NCI-H2171 (cell line): ENCODE data around the gene KIAA0825.
A peak's percentile ranks its signal among the peaks of the same experiment; 100 is the strongest.
"Not testable (repeated sequence)": the region's sequence is repeated elsewhere in the genome, so short reads cannot be mapped to it uniquely, and the experiment has no call there.

Experiments used
- DNase-seq: peaks from one replicate; lab custom pipeline; 2025; lab: John Stamatoyannopoulos, UW

Gene KIAA0825

DNA sequence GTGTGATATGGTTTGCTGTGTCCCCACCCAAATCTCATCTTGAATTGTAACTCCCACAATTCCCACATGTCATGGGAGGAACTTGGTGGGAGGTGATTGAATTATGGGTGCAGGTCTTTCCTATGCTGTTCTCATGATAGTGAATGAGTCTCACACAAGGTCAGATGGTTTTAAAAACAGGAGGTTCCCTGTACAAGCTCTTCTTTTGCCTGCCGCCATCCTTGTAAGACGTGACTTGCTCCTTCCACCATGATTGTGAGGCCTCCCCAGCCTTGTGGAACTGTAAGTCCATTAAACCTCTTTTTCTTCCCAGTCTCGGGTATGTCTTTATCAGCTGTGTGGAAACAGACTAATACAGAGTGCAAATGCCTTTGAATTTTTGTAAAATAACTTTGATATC is 447.3 kb downstream of the KIAA0825 start:
- DNase-seq: not testable (repeated sequence)

GRCh38 chr5:94170158-94170557 is 448.2 kb downstream of the KIAA0825 start:
- DNase-seq: not testable (repeated sequence)

DNA sequence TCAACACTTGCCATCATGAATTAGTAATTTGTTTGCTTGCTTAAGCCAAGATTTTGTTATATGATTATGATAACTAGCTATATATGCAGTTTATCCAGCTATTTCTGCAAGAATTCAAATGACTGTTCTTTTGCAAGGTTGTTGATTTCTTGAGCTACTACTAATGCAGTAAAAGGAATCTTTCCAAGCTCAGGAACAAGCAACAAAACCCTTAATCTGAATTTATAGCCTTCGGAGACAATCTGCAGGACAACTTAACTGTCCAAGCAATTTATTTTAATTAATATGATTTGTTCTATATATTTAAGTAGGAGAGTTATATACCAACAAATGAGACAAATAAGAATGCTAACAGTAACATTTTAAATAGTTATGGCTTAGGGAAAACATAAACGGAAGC is 450.3 kb downstream of the KIAA0825 start:
- no peak for DNase-seq

DNA sequence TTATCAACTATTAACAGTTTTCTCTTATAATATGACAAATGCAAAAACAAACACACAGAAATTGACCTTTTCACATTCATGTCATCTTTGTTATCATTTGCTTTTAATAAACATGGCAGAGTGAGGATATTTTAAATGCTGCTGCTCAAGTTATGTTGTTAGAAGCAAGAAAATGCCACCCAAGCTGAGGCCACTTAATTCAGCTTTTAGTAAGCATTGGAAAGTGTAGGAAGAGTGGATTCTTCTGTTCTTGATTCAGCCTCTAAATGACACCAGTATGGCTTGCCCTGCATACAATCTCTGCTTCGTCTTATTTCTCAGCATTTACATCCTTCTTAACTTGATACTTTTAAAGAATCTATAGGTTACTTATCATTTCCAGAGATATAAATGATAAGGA is 456.6 kb downstream of the KIAA0825 start:
- DNase-seq: no peak

DNA sequence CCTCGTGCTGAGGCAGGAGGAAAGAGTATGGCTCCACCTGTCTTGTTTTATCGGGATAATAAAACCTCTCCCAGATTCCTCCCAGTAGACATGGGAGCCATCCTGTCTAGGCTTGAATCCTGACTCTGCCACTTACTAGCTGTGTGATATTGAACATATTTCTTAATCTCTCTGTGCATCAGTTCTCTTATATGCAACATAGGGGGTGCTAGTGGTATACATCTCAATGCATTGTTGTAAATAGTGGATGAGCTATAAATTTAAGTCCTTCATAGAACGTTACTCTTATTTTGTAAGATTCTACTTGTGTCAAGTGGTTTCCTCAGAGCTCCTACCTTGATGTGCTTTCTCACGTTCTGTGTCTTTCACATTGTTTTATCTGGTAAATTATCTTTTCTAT is 459.3 kb downstream of the KIAA0825 start:
- no peak for DNase-seq

- no peak for DNase-seq
Observed at GRCh38 chr5:94157704-94158539, 460.5 kb downstream of the KIAA0825 start.

DNA sequence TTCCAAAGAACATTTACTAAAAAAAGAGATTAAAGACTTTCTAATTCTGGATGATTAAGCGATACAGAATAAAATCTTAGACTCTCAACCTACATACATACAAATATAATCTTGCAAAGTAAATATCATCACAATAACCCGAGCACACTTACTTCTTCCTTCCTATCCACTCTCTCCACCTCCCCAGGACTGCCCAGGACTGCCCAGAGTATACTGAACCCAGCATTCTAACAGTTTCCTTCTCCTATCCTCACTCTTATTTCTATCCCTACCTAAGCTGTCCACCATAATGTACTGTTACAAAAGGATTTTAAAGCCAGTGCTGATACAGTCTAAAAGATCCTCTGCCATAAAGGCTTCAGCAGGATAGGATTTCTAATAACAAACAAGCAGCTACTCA is 463.7 kb downstream of the KIAA0825 start:
- DNase-seq: no peak

- no peak for DNase-seq
Observed at GRCh38 chr5:94153736-94154450, 464.5 kb downstream of the KIAA0825 start.

GRCh38 chr5:94143621-94144020 is 474.8 kb downstream of the KIAA0825 start:
- not testable (repeated sequence) for DNase-seq

- DNase-seq: no peak
Observed at GRCh38 chr5:94140300-94140699, 478.1 kb downstream of the KIAA0825 start.

DNA sequence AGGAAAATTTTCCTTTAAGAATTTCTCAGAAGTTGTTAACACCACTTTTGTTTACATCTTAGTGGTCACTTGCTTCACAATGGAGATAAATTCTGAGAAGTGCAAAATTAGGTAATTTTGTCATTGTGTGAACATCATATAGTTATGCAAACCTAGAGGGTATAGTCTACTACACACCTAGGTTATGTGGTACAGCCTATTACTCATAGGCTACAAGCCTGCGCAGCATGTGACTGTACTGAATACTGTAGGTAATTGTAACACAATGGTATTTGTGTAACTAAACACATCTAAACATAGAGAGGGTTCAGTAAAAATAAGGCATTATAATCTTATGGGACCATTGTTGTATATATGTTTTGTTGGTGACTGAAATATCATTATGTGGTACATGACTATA is 488.3 kb downstream of the KIAA0825 start:
- DNase-seq: no peak

DNA sequence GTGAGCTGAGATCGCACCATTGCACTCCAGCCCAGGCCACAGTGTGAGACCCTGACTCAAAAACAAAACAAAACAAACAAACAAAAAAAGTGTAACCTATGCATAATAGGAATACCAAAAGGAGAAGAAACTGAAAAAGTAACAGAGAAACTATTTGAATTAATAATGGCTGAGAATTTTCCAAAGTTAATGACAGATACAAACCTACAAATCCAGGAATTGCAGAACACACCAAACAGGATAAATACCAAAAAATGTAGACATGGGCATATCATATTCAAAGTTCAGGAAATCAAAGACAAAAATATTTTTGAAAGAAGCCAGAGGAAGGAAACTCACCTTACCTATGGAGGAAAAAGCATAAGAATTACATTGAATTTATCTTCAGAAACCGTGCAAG is 493.3 kb downstream of the KIAA0825 start:
- DNase-seq: no peak

- not testable (repeated sequence) for DNase-seq
Observed at GRCh38 chr5:94116317-94116716, 502.1 kb downstream of the KIAA0825 start.

DNA sequence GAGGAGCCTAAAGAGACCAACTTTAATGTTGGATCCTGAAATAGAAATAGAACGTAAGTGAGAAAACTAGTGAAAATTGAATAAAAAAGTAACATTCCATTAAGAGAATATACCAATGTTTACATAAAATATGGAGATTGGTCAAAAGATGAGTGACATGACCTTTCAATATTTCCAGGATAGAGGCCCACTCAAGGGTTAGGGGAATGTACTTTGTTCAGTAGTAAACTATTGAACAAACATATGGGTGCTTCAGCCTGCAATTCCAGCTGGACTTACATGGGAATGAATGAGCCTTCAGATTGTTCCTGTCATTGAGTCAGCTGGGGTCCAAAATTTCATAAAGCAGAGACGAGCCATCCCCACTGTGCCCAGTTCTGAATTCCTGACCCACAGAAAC is 505.3 kb downstream of the KIAA0825 start:
- DNase-seq: no peak

- DNase-seq: peak; percentile 81
Observed at GRCh38 chr5:94111209-94112004, 507.0 kb downstream of the KIAA0825 start.

DNA sequence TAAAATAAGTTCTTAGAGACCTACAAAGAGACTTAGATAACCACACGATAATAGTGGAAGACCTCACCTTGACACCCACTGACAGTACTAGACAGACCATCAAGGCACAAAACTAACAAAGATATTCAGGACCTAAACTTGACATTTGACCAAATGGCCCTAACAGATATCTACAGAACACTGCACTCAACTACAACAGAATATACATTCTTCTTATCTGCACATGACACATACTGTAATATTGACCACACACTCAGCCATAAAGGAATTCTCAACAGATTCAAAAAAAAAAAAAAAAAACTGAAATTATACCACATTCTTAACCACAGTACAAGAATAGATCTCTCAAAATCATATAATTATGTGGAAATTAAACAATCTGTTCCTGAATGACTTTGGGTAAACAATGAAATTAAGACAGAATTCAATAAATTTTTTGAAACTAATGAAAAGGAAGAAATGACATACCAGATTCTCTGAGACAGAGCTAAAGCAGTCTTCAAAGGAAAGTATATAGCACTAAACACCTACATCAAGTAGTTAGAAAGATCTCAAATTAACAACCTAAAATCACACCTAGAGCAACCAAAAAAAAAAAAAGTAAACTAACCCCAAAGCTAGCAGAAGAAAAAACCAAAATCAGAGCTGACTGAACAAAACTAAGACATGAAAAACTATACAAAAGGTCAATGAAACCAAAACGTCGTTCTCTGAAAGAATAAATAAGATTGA is 514.7 kb downstream of the KIAA0825 start:
- no peak for DNase-seq
